ENCODE measurements around the gene CAPN10. TPM values are rescaled to one million over a fixed set of nuclear protein-coding genes. Genes with fewer than 3 reads are reported as not detected.
A peak's percentile ranks its signal among the peaks of the same experiment; 100 is the strongest.
"Not testable (repeated sequence)": the region's sequence is repeated elsewhere in the genome, so short reads cannot be mapped to it uniquely, and the experiment has no call there.

Gene CAPN10
- total RNA-seq = 48.4 and 51.9 TPM in 2 replicates

DNA sequence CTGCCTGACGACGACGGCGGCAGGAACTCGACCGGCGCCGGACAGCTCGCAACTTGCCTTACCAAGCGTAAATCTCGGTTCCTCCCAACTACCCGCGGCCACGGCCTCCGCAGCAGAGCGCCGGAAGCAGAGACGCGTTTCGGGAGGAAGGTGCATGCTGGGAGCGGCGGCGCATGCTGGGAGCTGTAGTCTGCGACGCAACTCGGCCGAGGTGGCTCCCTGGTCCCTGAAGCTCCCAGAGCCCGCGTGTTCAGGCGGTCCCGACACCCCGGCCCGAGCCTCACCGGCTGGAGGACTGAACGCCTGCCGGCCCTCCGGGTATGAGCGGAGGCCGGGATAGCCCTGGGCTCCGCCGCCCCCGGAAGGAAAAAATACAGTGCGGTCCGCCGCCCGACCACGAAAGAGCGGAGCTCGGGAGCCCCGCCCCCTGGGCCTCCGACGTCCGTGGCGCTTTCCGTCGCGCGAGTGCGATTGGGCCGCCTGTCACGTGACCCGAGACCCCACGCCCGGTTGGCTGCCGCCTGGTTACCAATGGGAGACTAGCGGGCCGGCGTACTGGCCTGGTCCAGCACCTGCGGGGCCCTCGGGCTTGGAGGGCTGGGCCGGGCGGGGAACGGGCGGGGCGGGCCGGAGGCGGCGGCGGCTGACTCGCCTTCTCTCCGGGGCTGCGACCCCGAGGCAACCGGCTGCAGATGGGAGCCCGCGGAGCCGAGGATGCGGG is at the start of gene CAPN10:
Gene CAPN10 (plus strand): TSS at position 537 of the 721 bp plus-strand sequence. CDS start 178 bp downstream, at position 715.
- no peaks in the 10 kb centered on the region for H3K9me3 Mint-ChIP-seq
- intact Hi-C loops (cut with micrococcal nuclease) = loop anchor here (1.0 to 10.0 kb wide), 4 partner anchors 20 to 921 kb away; partner anchors contain the start of genes DUSP28 and STK25
- H3K4me1 Mint-ChIP-seq = peaks cover 32% of the 10 kb centered on the region
- no peaks in the 10 kb centered on the region for H3K27me3 Mint-ChIP-seq
- H3K27ac Mint-ChIP-seq = peak within 1 kb of the TSS; percentile 87
- peak within 1 kb of the TSS; percentile 95 for H3K4me3 Mint-ChIP-seq
- peak; percentile 99 for DNase-seq
- H3K36me3 Mint-ChIP-seq (ENCODE audit: low read depth) = peaks cover 16% of the 10 kb centered on the region

- no peak overlapping the region for H3K27ac Mint-ChIP-seq
- intact Hi-C loops (cut with micrococcal nuclease) = no loop called here
- DNase-seq = peak; percentile 43
- peaks cover 55% of the 10 kb centered on the region for H3K36me3 Mint-ChIP-seq (ENCODE audit: low read depth)
- no peaks in the 10 kb centered on the region for H3K4me1 Mint-ChIP-seq
- no peak overlapping the region for H3K4me3 Mint-ChIP-seq
- H3K27me3 Mint-ChIP-seq = no peaks in the 10 kb centered on the region
- peaks cover 4% of the 10 kb centered on the region for H3K9me3 Mint-ChIP-seq
These were observed 48.3 kb upstream of the CAPN10 start for GRCh38 chr2:240538031-240538780.

GRCh38 chr2:240539101-240539500 is 47.4 kb upstream of the CAPN10 start:
- H3K27me3 Mint-ChIP-seq; H3K4me3 Mint-ChIP-seq; H3K9me3 Mint-ChIP-seq; H3K27ac Mint-ChIP-seq; H3K4me1 Mint-ChIP-seq; intact Hi-C loops (cut with micrococcal nuclease); DNase-seq: not testable (repeated sequence)
- H3K36me3 Mint-ChIP-seq (ENCODE audit: low read depth) = peaks cover 50% of the 10 kb centered on the region

DNA sequence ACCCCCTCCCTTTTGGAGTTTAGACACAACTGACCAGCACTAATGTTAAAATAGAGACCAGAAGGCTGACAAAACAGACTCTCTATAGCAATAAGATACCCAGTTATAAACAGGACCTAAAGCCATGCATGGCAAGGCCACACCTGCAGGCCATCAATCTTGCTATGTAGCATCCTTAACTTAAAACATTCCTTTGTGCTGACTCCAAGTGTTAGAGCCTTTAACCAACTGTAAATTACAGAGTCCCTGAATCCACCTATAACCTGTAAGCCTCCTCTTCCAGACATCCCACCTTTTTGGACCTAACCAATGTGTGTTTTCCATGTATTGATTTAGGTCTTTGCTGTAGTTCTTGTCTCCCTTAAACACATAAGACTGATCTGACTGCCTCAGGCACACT is 46.6 kb upstream of the CAPN10 start:
- no peak overlapping the region for H3K27ac Mint-ChIP-seq
- peak; percentile 33 for DNase-seq
- H3K36me3 Mint-ChIP-seq (ENCODE audit: low read depth) = peaks cover 47% of the 10 kb centered on the region
- H3K9me3 Mint-ChIP-seq = no peaks in the 10 kb centered on the region
- intact Hi-C loops (cut with micrococcal nuclease) = no loop called here
- no peaks in the 10 kb centered on the region for H3K27me3 Mint-ChIP-seq
- no peak overlapping the region for H3K4me3 Mint-ChIP-seq
- no peaks in the 10 kb centered on the region for H3K4me1 Mint-ChIP-seq

DNA sequence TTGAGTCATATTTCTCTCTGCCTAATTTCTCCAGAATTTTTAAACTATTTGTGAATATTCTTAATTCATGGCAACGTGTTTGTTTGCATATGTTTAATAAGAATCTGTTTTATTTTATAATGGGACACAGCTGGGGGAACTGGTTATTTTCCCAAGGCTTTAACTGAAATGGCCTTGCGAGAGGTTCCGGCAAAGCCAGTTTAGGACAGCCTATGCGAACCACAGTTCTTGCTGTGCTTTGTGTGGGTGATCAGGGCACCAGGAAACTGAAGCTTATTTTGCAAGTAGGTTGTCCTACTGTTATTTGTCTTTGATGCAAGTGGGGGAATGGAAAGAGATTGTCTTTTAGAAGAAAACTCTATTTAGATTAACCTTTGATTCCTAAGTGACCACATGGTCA is 35.2 kb upstream of the CAPN10 start:
- H3K4me3 Mint-ChIP-seq = no peak overlapping the region
- H3K36me3 Mint-ChIP-seq (ENCODE audit: low read depth) = peaks cover 46% of the 10 kb centered on the region
- intact Hi-C loops (cut with micrococcal nuclease) = no loop called here
- peaks cover 7% of the 10 kb centered on the region for H3K9me3 Mint-ChIP-seq
- H3K27me3 Mint-ChIP-seq = no peaks in the 10 kb centered on the region
- H3K4me1 Mint-ChIP-seq = peaks cover 2% of the 10 kb centered on the region
- DNase-seq = peak; percentile 34
- no peak overlapping the region for H3K27ac Mint-ChIP-seq

DNA sequence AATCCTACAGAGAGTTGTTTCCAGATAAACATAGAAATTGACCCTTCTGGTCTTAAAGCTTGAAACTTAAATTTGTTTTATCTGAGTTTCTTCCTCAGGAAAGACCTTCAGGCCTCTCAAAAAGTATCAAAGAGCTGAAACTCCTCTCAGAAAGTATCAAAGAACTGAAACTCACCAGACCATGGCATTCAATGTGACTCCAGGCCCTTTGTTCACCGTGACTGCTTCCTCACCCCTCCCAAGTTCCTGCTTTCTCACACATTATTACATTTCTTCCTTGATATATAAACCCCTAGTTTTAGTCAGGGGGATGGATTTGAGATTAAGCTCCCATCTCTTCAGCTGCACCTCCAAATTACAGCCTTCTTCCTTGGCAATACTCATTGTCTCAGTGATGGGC is 34.7 kb upstream of the CAPN10 start:
- Mint-ChIP-seq H3K27me3 (no peaks in the 10 kb centered on the region), H3K27ac (peak overlapping the region; percentile 48), H3K36me3 (ENCODE audit: low read depth) (peaks cover 49% of the 10 kb centered on the region), H3K4me1 (peaks cover 7% of the 10 kb centered on the region), H3K9me3 (peaks cover 7% of the 10 kb centered on the region), H3K4me3 (no peak overlapping the region)
- DNase-seq = peak; percentile 17
- intact Hi-C loops (cut with micrococcal nuclease) = no loop called here

GRCh38 chr2:240553956-240554480 is 32.5 kb upstream of the CAPN10 start:
- H3K36me3 Mint-ChIP-seq (ENCODE audit: low read depth) = peaks cover 49% of the 10 kb centered on the region
- H3K4me3 Mint-ChIP-seq = no peak overlapping the region
- H3K27ac Mint-ChIP-seq = no peak overlapping the region

DNA sequence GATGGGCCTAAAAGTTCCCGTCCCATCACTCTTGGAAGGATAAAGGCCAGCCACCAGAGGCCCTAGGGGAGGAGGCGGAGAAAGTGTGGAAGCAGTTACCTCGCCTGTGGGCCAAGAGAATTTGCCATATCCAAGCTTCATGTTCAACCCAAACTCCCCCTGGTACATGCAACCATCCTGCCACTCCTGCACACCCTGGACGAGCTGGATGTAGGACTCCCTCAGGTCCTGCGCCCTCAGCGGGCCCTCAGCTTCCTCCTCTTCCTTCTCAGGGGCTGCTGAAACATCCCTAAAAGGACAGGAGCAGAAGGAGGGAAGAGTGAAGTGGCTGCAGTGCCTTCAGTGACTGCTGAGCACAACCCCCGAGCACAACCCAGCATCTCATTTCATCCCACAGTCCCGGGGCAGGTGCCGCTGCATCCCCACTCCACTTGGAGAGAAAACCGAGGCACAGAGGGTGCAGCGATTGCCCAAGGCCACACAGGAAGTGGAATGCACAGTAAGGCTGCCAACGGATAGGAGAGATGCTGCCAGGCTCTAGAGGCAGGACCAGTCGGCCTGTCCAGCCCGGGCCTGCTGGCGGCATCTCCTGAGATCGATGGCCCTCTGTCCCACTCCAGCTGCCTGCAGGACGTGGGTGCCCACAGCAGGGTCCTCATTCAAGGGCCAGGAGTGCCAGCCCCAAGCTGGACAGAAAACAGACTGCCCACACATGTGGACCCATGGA is 31.6 kb upstream of the CAPN10 start:
- peaks cover 7% of the 10 kb centered on the region for H3K9me3 Mint-ChIP-seq
- no peak overlapping the region for H3K4me3 Mint-ChIP-seq
- peaks cover 26% of the 10 kb centered on the region for H3K4me1 Mint-ChIP-seq
- peaks cover 55% of the 10 kb centered on the region for H3K36me3 Mint-ChIP-seq (ENCODE audit: low read depth)
- intact Hi-C loops (cut with micrococcal nuclease) = no loop called here
- no peak overlapping the region for H3K27ac Mint-ChIP-seq
- no peaks in the 10 kb centered on the region for H3K27me3 Mint-ChIP-seq
- DNase-seq = peak; percentile 48

More at GRCh38 chr2:240553956-240554480, 32.5 kb upstream of the CAPN10 start:
- peaks cover 17% of the 10 kb centered on the region for H3K4me1 Mint-ChIP-seq
- DNase-seq = peak; percentile 52
- intact Hi-C loops (cut with micrococcal nuclease) = no loop called here
- H3K9me3 Mint-ChIP-seq = peaks cover 7% of the 10 kb centered on the region
- H3K27me3 Mint-ChIP-seq = no peaks in the 10 kb centered on the region

GRCh38 chr2:240555541-240556250 is 30.8 kb upstream of the CAPN10 start:
- H3K4me1 Mint-ChIP-seq = peaks cover 27% of the 10 kb centered on the region
- intact Hi-C loops (cut with micrococcal nuclease) = no loop called here
- peaks cover 52% of the 10 kb centered on the region for H3K36me3 Mint-ChIP-seq (ENCODE audit: low read depth)
- peaks cover 7% of the 10 kb centered on the region for H3K9me3 Mint-ChIP-seq
- H3K27me3 Mint-ChIP-seq = no peaks in the 10 kb centered on the region
- DNase-seq = no peak
- H3K4me3 Mint-ChIP-seq = no peak overlapping the region
- no peak overlapping the region for H3K27ac Mint-ChIP-seq

- DNase-seq = peak; percentile 92
- peaks cover 46% of the 10 kb centered on the region for H3K36me3 Mint-ChIP-seq (ENCODE audit: low read depth)
- peaks cover 5% of the 10 kb centered on the region for H3K9me3 Mint-ChIP-seq
- peaks cover 32% of the 10 kb centered on the region for H3K4me1 Mint-ChIP-seq
- H3K4me3 Mint-ChIP-seq = peak overlapping the region; percentile 35
- intact Hi-C loops (cut with micrococcal nuclease) = loop anchor here (1.0 kb wide), 1 partner anchor 10 kb away; no protein-coding TSS in a partner anchor
- peak overlapping the region; percentile 56 for H3K27ac Mint-ChIP-seq
- H3K27me3 Mint-ChIP-seq = no peaks in the 10 kb centered on the region
These were observed 29.9 kb upstream of the CAPN10 start for GRCh38 chr2:240556553-240557100.

DNA sequence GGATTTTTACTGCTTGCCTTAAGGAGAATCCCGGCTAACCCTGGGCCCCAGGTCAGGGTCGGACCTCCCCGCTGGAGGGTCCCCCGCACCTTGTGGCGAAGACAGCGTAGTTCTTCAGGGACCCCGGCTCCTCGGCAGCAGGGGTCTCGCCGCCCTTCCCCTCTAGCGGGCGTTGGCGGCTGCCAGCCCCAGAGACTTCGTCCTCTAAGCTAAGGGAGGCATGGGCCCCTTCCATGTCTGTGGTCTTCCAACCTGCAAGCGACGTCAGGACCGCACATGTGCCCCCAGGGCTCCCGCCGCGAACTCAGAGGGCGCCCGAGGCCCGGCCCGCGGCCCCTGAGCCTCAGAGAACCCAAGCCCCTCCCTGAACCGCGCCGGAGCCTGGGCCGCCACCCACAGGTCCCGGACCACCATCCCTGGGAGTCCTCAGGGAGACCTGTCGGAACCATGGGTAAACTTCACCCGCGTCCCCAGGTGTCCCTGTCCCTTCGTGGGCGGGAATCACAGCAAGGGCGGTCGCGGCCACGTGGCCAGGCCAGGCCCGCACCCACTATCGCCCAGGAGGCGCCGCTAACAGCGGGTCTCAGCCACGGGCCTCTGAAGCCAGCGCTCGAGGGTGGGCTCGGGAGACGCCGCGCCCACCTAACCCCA is 29.3 kb upstream of the CAPN10 start:
- peaks cover 35% of the 10 kb centered on the region for H3K4me1 Mint-ChIP-seq
- H3K27ac Mint-ChIP-seq = peak overlapping the region; percentile 56
- intact Hi-C loops (cut with micrococcal nuclease) = loop anchor here (1.0 kb wide), 1 partner anchor 9 kb away; no protein-coding TSS in a partner anchor
- no peak for DNase-seq
- peak overlapping the region; percentile 35 for H3K4me3 Mint-ChIP-seq
- H3K27me3 Mint-ChIP-seq = no peaks in the 10 kb centered on the region
- H3K36me3 Mint-ChIP-seq (ENCODE audit: low read depth) = peaks cover 42% of the 10 kb centered on the region
- no peaks in the 10 kb centered on the region for H3K9me3 Mint-ChIP-seq

GRCh38 chr2:240557808-240558207 is 28.7 kb upstream of the CAPN10 start, which contains the start of gene ANKMY1:
Gene ANKMY1 (minus strand): TSS chr2:240557988. CDS start chr2:240557335, 653 bp downstream.
- intact Hi-C loops (cut with micrococcal nuclease) = loop anchor here (1.0 kb wide), 1 partner anchor 8 kb away; no protein-coding TSS in a partner anchor
- H3K27ac Mint-ChIP-seq = peak within 1 kb of the TSS; percentile 56
- H3K4me1 Mint-ChIP-seq = peaks cover 38% of the 10 kb centered on the region
- H3K36me3 Mint-ChIP-seq (ENCODE audit: low read depth) = peaks cover 46% of the 10 kb centered on the region
- no peaks in the 10 kb centered on the region for H3K27me3 Mint-ChIP-seq
- H3K9me3 Mint-ChIP-seq = no peaks in the 10 kb centered on the region
- H3K4me3 Mint-ChIP-seq = peak within 1 kb of the TSS; percentile 94
- DNase-seq = peak; percentile 91
